Mucosa of descending colon (tissue), 3 donors: Measurements from ENCODE around the gene PRKCZ. TPM values are rescaled to one million over a fixed set of nuclear protein-coding genes. Genes with fewer than 3 reads are reported as not detected.
"Not testable (repeated sequence)": the region's sequence is repeated elsewhere in the genome, so short reads cannot be mapped to it uniquely, and the experiment has no call there.

ENCODE experiments used
- ATAC-seq: fragments of 200-7000 bp; cut with Tn5 transposase; one replicate; pipeline ENCODE4 v1.9.1; 2020; ENCODE audit warnings: mild to moderate bottlenecking, moderate library complexity
- DNase-seq, 3 donors: peaks; one replicate each; pipeline ENCODE4 v3.0.0-alpha.2; 2020
- H3K36me3 ChIP-seq: fragments of 200-600 bp; one replicate; pipeline ENCODE4 v1.8.0; 2021; ENCODE audit warnings: low read depth, mild to moderate bottlenecking
- H3K4me1 ChIP-seq: fragments of 200-600 bp; one replicate; pipeline ENCODE4 v1.8.0; 2021; ENCODE audit warnings: low read depth, mild to moderate bottlenecking
- H3K4me3 ChIP-seq: fragments of 200-600 bp; one replicate; pipeline ENCODE4 v1.8.0; 2021; ENCODE audit warnings: mild to moderate bottlenecking
- H3K9me3 ChIP-seq: fragments of 200-600 bp; one replicate; pipeline ENCODE4 v1.8.0; 2021; ENCODE audit warnings: mild to moderate bottlenecking
- CTCF ChIP-seq: fragments of 200-600 bp; IDR thresholded peaks from one replicate; pipeline ENCODE4 v1.8.0; 2022; ENCODE audit warnings: antibody characterized with exemption, mild to moderate bottlenecking
- intact Hi-C, 2 donors: fragments of 100-400 bp; cut with DNase I in 1 of 2; cut with micrococcal nuclease in 1 of 2; formaldehyde crosslinking; loops; one replicate each; pipeline versions ENCODE4 v1.11.0 to v1.11.1; 2022; cut with DNase I, micrococcal nuclease
- total RNA-seq, 3 donors: library from RNA; stranded (reverse); fragmentation: NEBNext Ultra II Directional in 2 of 3; extraction: Animal tissue kit (Norgen Biotek cat#: 25700) in 2 of 3; gene quantifications; one replicate each; pipeline versions ENCODE4 v1.2.1 to v1.2.4, GENCODE V29; 2021 to 2023
- donor health status: DM: no; HTN: no; CAD: no; lungs with moderate emphysema.
- donor health status: DM: no; HTN: no; CAD: no.
- donor health status: DM: no; HTN: yes; CAD: no.

The PRKCZ gene
- total RNA-seq, 3 donors from 2014 or later: 38.9 to 80.2 (median 53.7) TPM

- intact Hi-C loops: no loop called here
Observed at GRCh38 chr1:2115702-2116341, 65.6 kb downstream of the PRKCZ start.

GRCh38 chr1:2119886-2120285 is 69.7 kb downstream of the PRKCZ start:
- Histone ChIP-seq H3K9me3 (no peaks in the 10 kb centered on the region), H3K4me1 (no peaks in the 10 kb centered on the region), H3K36me3 (no peaks in the 10 kb centered on the region), H3K4me3 (no peak overlapping the region)
- intact Hi-C loops: no loop called here
- TF ChIP-seq CTCF: no peak
- ATAC-seq: no peak
- no peak for DNase-seq

More at GRCh38 chr1:2115702-2116341, 65.6 kb downstream of the PRKCZ start:
- no peak for ATAC-seq
- Histone ChIP-seq H3K4me1 (no peaks in the 10 kb centered on the region), H3K9me3 (no peaks in the 10 kb centered on the region), H3K36me3 (no peaks in the 10 kb centered on the region), H3K4me3 (no peak overlapping the region)
- DNase-seq: peak in 1 of 3 donors; percentile 12
- TF ChIP-seq CTCF: no peak

- no peak for TF ChIP-seq CTCF
- no peaks in the 10 kb centered on the region for H3K36me3 ChIP-seq
- H3K4me3 ChIP-seq: no peak overlapping the region
- intact Hi-C loops: no loop called here
- DNase-seq: no peak
- peak; percentile 39 for ATAC-seq
- H3K9me3 ChIP-seq: no peaks in the 10 kb centered on the region
- H3K4me1 ChIP-seq: no peaks in the 10 kb centered on the region
Observed at GRCh38 chr1:2121101-2121691, 71.0 kb downstream of the PRKCZ start.

GRCh38 chr1:2121794-2122193 is 71.6 kb downstream of the PRKCZ start:
- H3K36me3 ChIP-seq, H3K4me1 ChIP-seq, DNase-seq, H3K9me3 ChIP-seq, intact Hi-C loops, H3K4me3 ChIP-seq, ATAC-seq: not testable (repeated sequence)

GRCh38 chr1:2124446-2125198 is 74.4 kb downstream of the PRKCZ start:
- Histone ChIP-seq H3K36me3 (no peaks in the 10 kb centered on the region), H3K9me3 (no peaks in the 10 kb centered on the region), H3K4me3 (no peak overlapping the region), H3K4me1 (no peaks in the 10 kb centered on the region)
- intact Hi-C loops: no loop called here
- TF ChIP-seq CTCF: no peak
- DNase-seq (peak in 2 of 3 donors; percentile 20 to 36), ATAC-seq (no peak)
